ENCODE data around the gene SMAD5. TPM values are rescaled to one million over a fixed set of nuclear protein-coding genes. Genes with fewer than 3 reads are reported as not detected.

The SMAD5 gene
- total RNA-seq (61.8 TPM), polyA plus RNA-seq (ENCODE audit: insufficient read depth in 1 of 8, insufficient read length in 8 of 8, low replicate concordance in 1 of 8) (10 to 100 TPM; 27.9 to 55.0 (median 37.5) TPM)
- long read RNA-seq, donor 1, full-length matches to known transcripts = 2 of 2 reads
- long read RNA-seq, donor 1, partial matches to known transcripts = 0 of 2 reads
- long read RNA-seq, donor 1, other reads (novel, unspliced or antisense) = 0 of 2 reads
- long read RNA-seq, donor 2 = 0 reads
- long read RNA-seq, donor 3, full-length matches to known transcripts = 8 of 8 reads
- long read RNA-seq, donor 3, partial matches to known transcripts = 0 of 8 reads
- long read RNA-seq, donor 3, other reads (novel, unspliced or antisense) = 0 of 8 reads
- long read RNA-seq, donor 4, partial matches to known transcripts = 11 of 12 reads
- long read RNA-seq, donor 4, other reads (novel, unspliced or antisense) = 0 of 12 reads
- long read RNA-seq, donor 5, full-length matches to known transcripts = 11 of 56 reads
- long read RNA-seq, donor 5, partial matches to known transcripts = 45 of 56 reads
- long read RNA-seq, donor 5, other reads (novel, unspliced or antisense) = 0 of 56 reads
- long read RNA-seq, donor 6, full-length matches to known transcripts = 2 of 2 reads
- long read RNA-seq, donor 6, partial matches to known transcripts = 0 of 2 reads
- long read RNA-seq, donor 6, other reads (novel, unspliced or antisense) = 0 of 2 reads
- long read RNA-seq, donor 7, full-length matches to known transcripts = 2 of 13 reads
- long read RNA-seq, donor 7, partial matches to known transcripts = 11 of 13 reads
- long read RNA-seq, donor 7, other reads (novel, unspliced or antisense) = 0 of 13 reads
- long read RNA-seq, donor 8, full-length matches to known transcripts = 9 of 9 reads
- long read RNA-seq, donor 8, partial matches to known transcripts = 0 of 9 reads
- long read RNA-seq, donor 8, other reads (novel, unspliced or antisense) = 0 of 9 reads
- long read RNA-seq, donor 9, full-length matches to known transcripts = 2 of 18 reads
- long read RNA-seq, donor 9, partial matches to known transcripts = 16 of 18 reads
- long read RNA-seq, donor 9, other reads (novel, unspliced or antisense) = 0 of 18 reads
- long read RNA-seq, donor 10, full-length matches to known transcripts = 10 of 65 reads
- long read RNA-seq, donor 10, partial matches to known transcripts = 55 of 65 reads
- long read RNA-seq, donor 10, other reads (novel, unspliced or antisense) = 0 of 65 reads
- long read RNA-seq, donor 11, full-length matches to known transcripts = 2 of 33 reads
- long read RNA-seq, donor 11, partial matches to known transcripts = 31 of 33 reads
- long read RNA-seq, donor 11, other reads (novel, unspliced or antisense) = 0 of 33 reads

DNA sequence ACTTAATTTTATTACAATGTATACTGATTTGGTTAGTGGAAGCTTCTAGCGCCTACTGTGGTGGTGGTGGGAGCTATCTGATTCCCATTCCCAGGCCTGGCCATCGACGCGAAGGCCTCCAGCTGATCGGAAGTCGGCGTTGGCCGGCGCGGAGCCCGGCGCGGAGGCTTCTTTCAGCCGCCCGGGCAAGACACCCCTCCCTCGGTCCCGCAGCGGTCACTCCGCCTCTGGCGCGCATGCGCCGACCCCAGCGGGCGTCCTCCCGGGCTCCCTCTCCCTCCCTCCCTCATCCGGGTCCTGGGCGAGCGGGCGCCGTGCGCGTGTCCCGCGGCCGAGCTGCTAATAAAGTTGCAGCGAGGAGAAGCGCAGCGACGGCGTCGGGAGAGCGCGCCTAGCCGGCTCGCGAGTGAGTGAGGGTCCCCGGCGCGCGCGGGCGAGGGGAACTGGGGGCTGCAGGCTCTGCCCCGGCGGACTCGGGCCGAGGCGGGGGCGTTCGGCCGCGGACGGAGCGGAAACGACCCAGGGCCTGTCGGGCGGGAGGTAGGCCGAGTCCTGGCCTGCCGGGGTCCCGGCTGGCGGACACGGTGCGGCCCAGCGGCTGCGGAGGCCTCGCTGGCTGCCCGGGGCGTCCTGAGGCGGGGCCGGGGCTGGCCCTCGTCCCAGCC, at the start of gene SMAD5:
SMAD5 (plus strand) TSS at position 289 of the 665 bp plus-strand sequence. CDS start 20,916 bp downstream, outside the sequence.
- Histone ChIP-seq H3K27me3 (ENCODE audit: control insufficient read depth, insufficient read depth, low read length) (no peaks in the 10 kb centered on the region), H3K27ac (ENCODE audit: low read length) (peak within 1 kb of the TSS; percentile 93), H3K9me3 (replicated peaks; ENCODE audit: control insufficient read depth, low read depth, low read length) (no peaks in the 10 kb centered on the region), H3K36me3 (ENCODE audit: control insufficient read depth, insufficient read depth, low read length) (no peaks in the 10 kb centered on the region), H3K4me3 (ENCODE audit: low read length) (peak within 1 kb of the TSS; percentile 83), H3K4me1 (ENCODE audit: control insufficient read depth, insufficient read depth, low read length) (peaks cover 13% of the 10 kb centered on the region)
- under 1% methylated on average over 79 of the region's 81 CpGs for WGBS (ENCODE audit: insufficient coverage)
- DNase-seq = peak; percentile 99

GRCh38 chr5:136084698-136085097, 47.9 kb upstream of the SMAD5 start:
- peak; percentile 66 for DNase-seq
- Histone ChIP-seq H3K27me3 (ENCODE audit: control insufficient read depth, insufficient read depth, low read length) (no peaks in the 10 kb centered on the region), H3K27ac (ENCODE audit: low read length) (no peak overlapping the region), H3K4me1 (ENCODE audit: control insufficient read depth, insufficient read depth, low read length) (peaks cover 18% of the 10 kb centered on the region), H3K9me3 (replicated peaks; ENCODE audit: control insufficient read depth, low read depth, low read length) (no peaks in the 10 kb centered on the region), H3K4me3 (ENCODE audit: low read length) (no peak overlapping the region), H3K36me3 (ENCODE audit: control insufficient read depth, insufficient read depth, low read length) (no peaks in the 10 kb centered on the region)
- no CpG with 5 or more reads among the region's 1 CpG for WGBS (ENCODE audit: insufficient coverage)

- Histone ChIP-seq H3K27me3 (ENCODE audit: control insufficient read depth, insufficient read depth, low read length) (no peaks in the 10 kb centered on the region), H3K4me1 (ENCODE audit: control insufficient read depth, insufficient read depth, low read length) (peaks cover 14% of the 10 kb centered on the region), H3K27ac (ENCODE audit: low read length) (peak overlapping the region; percentile 87), H3K36me3 (ENCODE audit: control insufficient read depth, insufficient read depth, low read length) (no peaks in the 10 kb centered on the region), H3K4me3 (ENCODE audit: low read length) (no peak overlapping the region), H3K9me3 (replicated peaks; ENCODE audit: control insufficient read depth, low read depth, low read length) (no peaks in the 10 kb centered on the region)
- no CpG with 5 or more reads among the region's 5 CpGs for WGBS (ENCODE audit: insufficient coverage)
- DNase-seq = peak; percentile 97
These were observed 45.7 kb upstream of the SMAD5 start for GRCh38 chr5:136086783-136087566.

GRCh38 chr5:136087961-136088871, 44.4 kb upstream of the SMAD5 start:
- Histone ChIP-seq H3K27me3 (ENCODE audit: control insufficient read depth, insufficient read depth, low read length) (no peaks in the 10 kb centered on the region), H3K9me3 (replicated peaks; ENCODE audit: control insufficient read depth, low read depth, low read length) (no peaks in the 10 kb centered on the region), H3K27ac (ENCODE audit: low read length) (peak overlapping the region; percentile 87), H3K36me3 (ENCODE audit: control insufficient read depth, insufficient read depth, low read length) (no peaks in the 10 kb centered on the region), H3K4me1 (ENCODE audit: control insufficient read depth, insufficient read depth, low read length) (peaks cover 14% of the 10 kb centered on the region), H3K4me3 (ENCODE audit: low read length) (no peak overlapping the region)
- WGBS (ENCODE audit: insufficient coverage) = 32% methylated on average over 15 of the region's 16 CpGs
- DNase-seq = peak; percentile 98

- peak overlapping the region; percentile 14 for H3K27ac ChIP-seq (ENCODE audit: low read length)
- no peak for DNase-seq
- no peaks in the 10 kb centered on the region for H3K36me3 ChIP-seq (ENCODE audit: control insufficient read depth, insufficient read depth, low read length)
- no peaks in the 10 kb centered on the region for H3K9me3 ChIP-seq (replicated peaks; ENCODE audit: control insufficient read depth, low read depth, low read length)
- H3K4me3 ChIP-seq (ENCODE audit: low read length) = no peak overlapping the region
- H3K27me3 ChIP-seq (ENCODE audit: control insufficient read depth, insufficient read depth, low read length) = no peaks in the 10 kb centered on the region
- peaks cover 14% of the 10 kb centered on the region for H3K4me1 ChIP-seq (ENCODE audit: control insufficient read depth, insufficient read depth, low read length)
- WGBS (ENCODE audit: insufficient coverage) = 61% methylated on average over 5 of the region's 7 CpGs
These were observed 42.9 kb upstream of the SMAD5 start for GRCh38 chr5:136089791-136090190.

DNA sequence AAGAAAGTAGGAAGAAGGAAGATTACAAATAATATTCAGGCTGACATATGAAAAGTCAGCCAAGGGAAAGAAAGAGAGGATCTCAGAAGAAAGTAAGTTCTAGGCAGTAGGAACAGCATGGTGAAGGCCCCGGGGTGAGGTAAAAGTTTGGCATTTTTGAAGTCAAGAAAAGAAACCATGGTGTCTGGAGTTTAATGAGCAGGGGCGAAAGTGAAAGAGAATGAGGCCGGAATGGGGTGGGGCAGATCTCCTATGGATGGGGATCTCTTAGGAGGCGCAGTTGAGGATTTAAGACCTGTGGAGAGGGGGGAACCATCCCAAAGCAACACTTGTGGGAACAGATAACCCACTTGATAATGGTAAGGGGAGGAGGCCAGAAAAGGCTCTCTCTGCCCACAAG, 42.3 kb upstream of the SMAD5 start:
- DNase-seq = no peak
- WGBS (ENCODE audit: insufficient coverage) = 91% methylated on average over 4 of the region's 4 CpGs
- Histone ChIP-seq H3K27ac (ENCODE audit: low read length) (no peak overlapping the region), H3K4me3 (ENCODE audit: low read length) (no peak overlapping the region), H3K9me3 (replicated peaks; ENCODE audit: control insufficient read depth, low read depth, low read length) (no peaks in the 10 kb centered on the region), H3K36me3 (ENCODE audit: control insufficient read depth, insufficient read depth, low read length) (no peaks in the 10 kb centered on the region), H3K27me3 (ENCODE audit: control insufficient read depth, insufficient read depth, low read length) (no peaks in the 10 kb centered on the region), H3K4me1 (ENCODE audit: control insufficient read depth, insufficient read depth, low read length) (peaks cover 14% of the 10 kb centered on the region)

DNA sequence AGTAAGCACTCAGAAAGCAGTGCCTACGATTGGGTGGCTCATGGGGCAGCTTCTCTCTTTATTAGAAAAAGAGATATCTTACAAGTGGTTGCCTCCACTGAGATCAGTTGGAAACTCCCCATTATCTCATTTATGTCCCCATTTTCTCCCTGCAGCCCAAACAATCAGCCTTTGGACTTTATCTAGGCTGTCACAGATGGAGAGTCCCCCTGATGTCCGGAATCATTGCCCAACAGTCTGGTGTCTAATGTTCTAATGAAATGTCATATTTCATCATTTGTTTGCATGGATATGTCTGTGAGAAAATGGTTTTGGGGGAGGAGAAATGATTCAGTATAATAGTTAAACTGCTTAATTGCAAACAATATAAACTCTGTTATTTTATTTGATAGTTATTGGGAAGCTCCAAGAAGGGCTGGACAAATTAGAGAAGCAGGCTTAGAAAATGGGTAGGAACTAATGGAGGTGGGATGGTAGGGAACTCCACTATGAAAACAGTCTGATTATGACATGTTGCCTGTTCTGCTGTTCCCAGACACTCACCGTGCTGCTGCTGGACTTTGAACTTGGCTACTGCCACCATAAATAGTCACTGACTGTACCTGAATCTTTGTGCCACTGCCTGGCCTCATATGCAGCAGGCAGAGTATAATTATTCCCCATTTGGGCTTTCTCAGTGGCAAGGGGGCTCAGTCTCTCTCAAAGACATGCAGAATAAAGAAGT, 38.3 kb upstream of the SMAD5 start:
- Histone ChIP-seq H3K36me3 (ENCODE audit: control insufficient read depth, insufficient read depth, low read length) (no peaks in the 10 kb centered on the region), H3K4me1 (ENCODE audit: control insufficient read depth, insufficient read depth, low read length) (no peaks in the 10 kb centered on the region), H3K9me3 (replicated peaks; ENCODE audit: control insufficient read depth, low read depth, low read length) (no peaks in the 10 kb centered on the region), H3K4me3 (ENCODE audit: low read length) (no peak overlapping the region), H3K27ac (ENCODE audit: low read length) (no peak overlapping the region), H3K27me3 (ENCODE audit: control insufficient read depth, insufficient read depth, low read length) (no peaks in the 10 kb centered on the region)
- 38% methylated on average over 1 of the region's 3 CpGs for WGBS (ENCODE audit: insufficient coverage)
- no peak for DNase-seq

Data from muscle of leg (tissue), 16 donors.